GM12873 (cell line): Measurements from ENCODE around the gene HYOU1.

Experiments used
- CTCF ChIP-seq: IDR thresholded peaks from 2 replicates; pipeline ENCODE4 v1.5.1; 2012; ENCODE audit warnings: low read depth, mild to moderate bottlenecking, moderate library complexity, low read length, control low read depth; ENCODE audit not compliant: insufficient read depth; ENCODE audit errors: missing control alignments

Gene HYOU1

GRCh38 chr11:119018074-119018938 lies 38.7 kb downstream of the HYOU1 start, which contains the start of the genes RPS25 and TRAPPC4:
Gene RPS25 (minus strand): TSS chr11:119018343. CDS start chr11:119018284, 59 bp downstream.
Gene TRAPPC4 (plus strand): TSS chr11:119018766. CDS start chr11:119018796, 30 bp downstream.
- TF ChIP-seq CTCF, result no peak

GRCh38 chr11:119016216-119017009 lies 40.6 kb downstream of the HYOU1 start:
- no peak for TF ChIP-seq CTCF

GRCh38 chr11:119015054-119015611 lies 41.9 kb downstream of the HYOU1 start:
- TF ChIP-seq CTCF, result no peak

GRCh38 chr11:119014209-119014924 lies 42.6 kb downstream of the HYOU1 start:
- TF ChIP-seq CTCF, result no peak

GRCh38 chr11:119012629-119013170 lies 44.3 kb downstream of the HYOU1 start:
- TF ChIP-seq CTCF, result no peak

GRCh38 chr11:119011476-119012053 lies 45.4 kb downstream of the HYOU1 start:
- no peak for TF ChIP-seq CTCF
